B cell (primary cell): ENCODE results near the gene TMEM255B.

Experiments used
- CTCF ChIP-seq: fragments of 200-600 bp; IDR thresholded peaks from one replicate; pipeline ENCODE4 v1.8.0; 2022; ENCODE audit warnings: antibody characterized with exemption, mild to moderate bottlenecking
- EZH2 ChIP-seq: IDR thresholded peaks from 2 replicates; pipeline ENCODE4 v1.6.1; 2012; ENCODE audit warnings: borderline replicate concordance, low read depth, mild to moderate bottlenecking, moderate library complexity, low read length; ENCODE audit not compliant: insufficient read depth, poor library complexity, severe bottlenecking

GRCh38 chr13:113843864-113844556 is 85.0 kb downstream of the TMEM255B start:
- TF ChIP-seq CTCF: no peak
- TF ChIP-seq EZH2: no peak
